Activated gamma-delta T cell (primary cell): ENCODE measurements around the gene FBXW11.
"Not testable (repeated sequence)": the region's sequence is repeated elsewhere in the genome, so short reads cannot be mapped to it uniquely, and the experiment has no call there.

Experiments used
- DNase-seq: peaks from one replicate; lab custom pipeline; 2025; lab: John Stamatoyannopoulos, UW
- total RNA-seq, 2 donors: gene quantifications; one replicate each; lab custom pipeline; 2026; lab: John Stamatoyannopoulos, UW

The FBXW11 gene
- total RNA-seq: 85.7 to 88.5 reads per million in 2 donors

DNA sequence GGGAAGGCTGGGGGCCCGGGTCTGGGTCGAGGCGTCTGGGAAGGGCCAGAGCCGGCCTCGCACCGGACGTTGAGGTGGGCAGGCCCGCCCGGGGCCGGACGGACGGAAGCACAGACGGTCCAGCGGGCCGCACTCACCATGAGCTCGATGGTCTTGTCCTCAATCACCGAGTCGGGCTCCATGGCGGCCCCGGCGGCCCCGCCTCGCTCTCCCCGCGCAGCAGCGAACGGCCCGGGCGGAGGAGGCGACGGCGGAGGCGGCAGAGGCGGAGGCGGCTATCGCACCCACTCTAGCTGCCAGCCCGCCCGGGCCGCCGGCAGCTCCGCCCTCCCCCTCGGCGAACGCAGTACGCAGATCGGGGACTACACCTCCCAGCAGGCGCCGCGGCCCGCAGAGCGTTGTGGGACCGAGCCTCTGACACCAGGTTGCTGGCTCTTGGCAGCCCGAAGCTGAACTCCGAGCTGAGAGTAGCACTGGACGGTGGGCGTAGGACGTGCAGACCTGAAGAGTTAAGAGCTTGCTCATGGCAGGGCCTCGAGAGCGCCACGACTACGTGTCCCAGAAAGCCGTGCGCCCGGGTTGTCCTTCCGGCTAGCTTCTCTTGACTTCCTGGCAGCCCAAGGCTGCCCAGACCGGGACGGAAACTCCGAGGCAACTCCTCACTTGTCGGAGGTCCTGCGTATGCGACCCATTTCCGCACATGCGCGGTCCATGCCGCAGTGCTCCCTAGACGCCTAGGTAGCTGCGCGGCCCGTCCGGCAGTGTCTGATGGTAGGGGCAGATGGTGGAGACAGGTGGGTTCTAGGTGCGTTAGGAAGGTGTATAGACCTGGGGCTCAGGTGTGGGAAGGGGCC is at the start of gene FBXW11:
Gene FBXW11, minus strand, starts transcription at position 318 of the 854 bp plus-strand sequence. Its CDS starts 136 bp downstream, at position 182.
- DNase-seq: peak; percentile 85

DNA sequence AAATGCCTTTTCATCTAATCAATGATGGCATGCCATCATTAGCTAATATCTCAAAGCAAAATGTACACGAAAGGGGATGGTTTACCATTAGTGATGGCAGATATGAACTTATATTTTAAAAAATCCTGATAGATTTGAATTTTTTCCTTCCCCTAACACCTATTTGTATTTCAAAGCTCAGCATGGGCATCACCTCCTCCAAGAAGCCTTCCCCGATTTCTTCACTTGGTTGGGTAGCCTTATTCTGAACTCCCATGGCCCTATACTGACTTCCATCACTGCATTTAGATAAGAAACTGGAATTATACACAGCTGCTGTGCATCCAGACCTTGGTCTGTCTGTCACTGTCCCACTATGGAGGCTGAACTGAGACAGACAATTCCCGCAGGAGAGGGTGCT is 49.6 kb upstream of the FBXW11 start:
- no peak for DNase-seq

DNA sequence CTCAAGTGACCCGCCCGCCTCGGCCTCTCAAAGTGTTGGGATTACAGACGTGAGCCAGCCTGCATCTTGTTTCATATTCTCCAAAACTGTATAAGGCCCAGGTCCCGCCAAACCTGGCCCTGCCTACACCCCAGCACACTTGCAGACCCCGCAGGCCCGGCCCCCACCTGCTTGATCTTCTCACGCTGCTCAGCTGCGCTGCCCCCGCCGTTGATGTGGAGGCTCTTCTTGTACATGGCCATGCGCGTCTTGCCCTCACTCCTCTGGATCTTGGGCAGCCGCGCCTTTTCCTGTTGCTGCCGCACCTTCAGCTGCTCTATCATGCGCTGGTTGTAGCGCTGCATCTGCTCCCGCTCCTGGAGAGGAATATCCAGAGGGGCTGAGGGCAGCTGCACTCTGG is 49.0 kb upstream of the FBXW11 start:
- no peak for DNase-seq

DNA sequence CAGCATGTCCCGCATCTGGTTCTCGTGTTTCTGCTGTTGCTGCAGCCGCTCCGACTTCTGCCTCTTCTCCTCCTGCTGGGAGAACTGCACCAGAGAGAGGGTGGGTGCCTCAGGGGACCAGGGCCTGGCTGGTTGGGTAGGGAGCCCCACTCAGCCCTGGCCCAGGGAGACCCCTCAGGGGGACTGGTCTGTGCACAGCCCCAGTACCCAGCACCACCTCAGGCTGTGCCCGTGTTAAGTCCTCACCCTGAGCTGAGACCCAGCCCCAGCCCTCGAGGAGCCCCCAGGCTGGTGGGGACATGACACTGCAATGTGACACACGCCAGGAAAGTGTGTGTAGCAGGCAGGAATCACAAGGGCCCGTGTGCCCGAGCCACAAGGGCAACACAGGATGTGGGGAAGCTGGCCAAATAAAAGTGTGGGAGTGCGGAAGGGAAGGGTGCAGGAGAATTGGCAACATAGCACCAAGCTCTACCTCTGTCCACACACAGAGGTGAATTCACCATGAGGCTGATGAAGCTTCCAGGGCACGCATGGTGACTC is 48.2 kb upstream of the FBXW11 start:
- no peak for DNase-seq

DNA sequence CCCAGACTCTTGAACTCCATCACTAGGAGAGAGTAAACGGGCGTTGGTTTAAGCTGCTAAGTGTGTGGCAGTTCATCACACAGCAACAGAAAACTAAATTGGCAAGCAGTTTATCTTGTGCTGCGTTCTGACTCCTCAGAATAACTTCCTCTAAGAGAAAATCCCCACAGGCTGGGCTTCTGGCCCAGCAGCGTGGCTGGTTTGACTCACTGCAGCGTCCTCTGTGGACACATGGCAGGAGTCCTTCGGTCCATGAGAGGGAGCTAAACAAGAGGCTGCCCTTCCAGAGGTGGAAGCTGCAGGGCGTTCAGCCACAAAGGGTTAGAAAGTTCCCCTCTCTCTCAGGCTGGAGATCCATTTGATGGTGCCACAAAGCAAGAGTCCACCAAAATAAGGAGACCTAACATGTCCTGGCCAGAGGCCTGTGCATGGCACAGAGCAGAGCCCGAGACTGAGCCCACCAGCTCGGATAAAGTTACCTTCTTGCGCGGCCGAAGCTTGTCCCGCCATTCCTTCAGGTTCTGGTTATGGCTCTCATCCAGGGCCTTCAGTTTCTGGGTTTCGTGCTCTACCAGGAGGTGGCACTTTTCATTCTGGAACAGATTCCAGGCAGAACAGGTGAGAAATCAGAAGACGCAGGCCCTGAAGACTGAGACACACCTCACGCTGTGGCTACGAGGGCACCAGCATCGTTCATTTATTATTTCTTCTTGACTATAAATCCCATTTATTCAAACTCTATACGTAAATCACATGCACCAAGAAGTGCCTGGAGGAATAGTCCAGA is 46.2 kb upstream of the FBXW11 start:
- no peak for DNase-seq

DNA sequence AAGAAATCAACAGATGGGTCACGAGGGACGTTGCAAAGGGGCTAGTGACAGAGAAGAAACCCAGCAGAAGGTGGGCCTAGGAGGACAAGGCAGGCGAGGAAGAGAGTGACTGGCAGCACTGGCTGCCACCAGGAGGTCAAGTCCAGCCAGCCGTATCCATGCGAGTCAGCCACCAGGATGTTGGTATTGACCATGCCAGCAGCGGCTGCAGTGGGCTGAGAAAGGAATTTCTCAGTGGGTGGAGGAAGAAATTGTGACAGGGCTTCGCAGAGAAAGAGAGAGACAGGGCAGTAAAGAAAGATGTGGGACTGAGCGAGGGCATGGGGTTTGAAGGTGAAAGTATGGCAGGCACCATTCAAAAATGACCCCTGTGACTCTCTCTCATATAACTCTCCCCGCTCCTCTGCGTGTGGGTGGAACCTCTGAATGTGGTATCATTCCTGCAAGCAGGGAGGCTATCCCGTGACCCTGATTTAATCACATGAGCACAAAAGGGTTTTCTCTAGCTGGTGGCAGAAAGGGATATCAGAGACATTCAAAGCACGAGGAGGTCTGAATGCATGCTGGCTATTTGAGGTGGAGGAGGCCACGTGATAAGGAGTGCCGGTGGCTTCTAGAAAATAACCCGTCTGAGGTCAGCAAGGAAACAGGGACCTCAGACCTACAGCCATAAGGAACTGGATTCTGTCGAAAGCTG is 45.4 kb upstream of the FBXW11 start:
- no peak for DNase-seq

DNA sequence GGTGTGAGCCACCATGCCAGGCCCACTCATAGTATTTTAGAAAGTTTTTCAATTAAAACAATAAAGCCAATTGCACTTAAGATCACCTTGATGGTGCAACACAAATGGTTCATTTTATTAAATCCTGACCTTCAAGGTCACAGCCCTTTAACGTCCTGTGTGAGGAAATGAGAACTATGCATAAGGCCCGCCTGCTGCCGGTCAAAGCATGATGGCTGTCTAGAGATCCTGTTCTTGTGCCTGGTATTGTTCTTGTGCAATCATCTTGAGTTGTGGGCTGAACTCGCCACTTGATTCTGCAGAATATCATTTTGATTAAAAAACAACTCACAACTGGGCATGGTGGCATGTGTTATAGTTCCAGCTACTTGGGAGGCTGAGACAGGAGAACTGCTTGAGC is 43.6 kb upstream of the FBXW11 start:
- DNase-seq: no peak

DNA sequence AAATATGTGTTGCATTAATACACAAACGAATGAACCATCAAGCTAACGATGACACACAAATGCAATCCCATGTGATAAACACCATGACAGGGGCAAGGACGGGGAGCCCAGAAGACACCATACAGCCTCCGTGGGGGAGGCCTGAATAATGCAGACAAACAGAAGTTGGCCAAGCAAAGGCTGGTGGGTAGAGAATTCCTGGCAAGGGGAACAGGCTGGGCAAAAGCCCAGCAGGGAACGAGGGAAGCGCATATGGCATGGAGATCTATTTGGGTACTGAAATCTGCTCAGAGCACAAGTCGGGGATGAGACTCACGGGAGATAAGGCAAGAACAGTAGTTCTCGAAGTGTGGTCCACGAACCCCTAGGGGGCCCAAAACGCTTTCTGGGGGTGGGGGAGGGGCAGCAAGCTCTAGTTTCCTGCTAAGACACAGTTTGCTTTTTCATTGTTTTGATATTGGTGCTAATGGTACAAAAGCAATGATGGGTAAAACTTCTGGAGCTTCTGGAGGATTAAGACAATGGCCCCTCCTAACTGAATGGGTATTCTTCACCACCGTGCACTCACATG is 42.9 kb upstream of the FBXW11 start:
- DNase-seq: no peak

DNA sequence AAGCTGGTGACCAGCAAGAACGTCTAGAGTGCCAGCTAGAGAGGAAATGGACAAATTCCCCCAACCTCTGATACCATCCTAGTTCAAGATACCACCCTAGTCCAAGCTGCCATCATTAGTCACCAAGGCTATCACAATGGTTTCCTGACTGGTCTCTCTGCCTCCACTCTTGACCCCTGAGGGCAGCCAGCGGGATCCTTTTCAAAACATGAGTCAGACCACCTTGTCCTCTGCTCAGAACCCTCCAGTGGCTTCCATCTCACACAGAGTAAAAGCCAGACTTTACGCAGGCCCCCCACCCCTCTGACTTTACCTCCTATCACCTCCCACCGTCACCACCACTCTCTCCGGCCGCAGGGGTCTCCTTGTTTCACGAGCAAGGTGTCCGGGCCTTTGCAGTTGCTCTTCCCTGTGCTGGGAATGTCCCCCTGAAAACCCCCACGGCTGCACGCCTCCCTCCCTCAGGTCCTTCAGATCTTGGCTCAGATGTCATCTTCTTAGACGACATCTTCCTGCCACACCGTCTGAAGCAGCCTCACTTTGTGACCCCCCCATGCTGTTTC is 42.2 kb upstream of the FBXW11 start:
- DNase-seq: no peak

DNA sequence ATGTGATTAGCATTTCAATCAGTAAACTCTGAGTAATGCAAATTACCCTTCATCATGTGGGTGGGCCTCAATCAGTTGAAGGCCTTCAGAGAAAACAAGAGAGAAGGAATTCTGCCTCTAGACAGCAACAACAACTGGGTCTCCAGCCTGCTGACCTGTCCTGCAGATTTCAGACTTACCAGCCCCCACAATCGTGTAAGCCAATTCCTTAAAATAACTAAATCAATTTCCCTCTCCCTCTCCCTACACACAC is 41.7 kb upstream of the FBXW11 start:
- no peak for DNase-seq

DNA sequence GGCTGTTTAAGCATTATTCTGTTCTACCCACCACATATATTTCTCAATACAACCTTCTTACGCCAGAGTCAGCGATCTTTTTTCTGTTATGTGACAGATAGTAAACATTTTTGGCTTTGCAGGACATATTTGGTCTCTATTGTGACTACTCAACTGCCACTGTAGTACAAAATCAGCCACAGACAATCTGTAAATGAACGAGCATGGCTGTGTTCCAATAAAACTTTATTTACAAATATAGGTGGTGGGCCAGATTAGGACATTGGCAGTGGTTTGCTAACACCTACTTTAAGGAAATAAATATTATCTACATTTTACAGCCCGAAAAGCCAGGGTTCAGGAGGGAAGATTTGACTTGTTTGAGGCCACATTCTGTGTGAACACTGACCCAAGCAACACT is 40.2 kb upstream of the FBXW11 start:
- no peak for DNase-seq

DNA sequence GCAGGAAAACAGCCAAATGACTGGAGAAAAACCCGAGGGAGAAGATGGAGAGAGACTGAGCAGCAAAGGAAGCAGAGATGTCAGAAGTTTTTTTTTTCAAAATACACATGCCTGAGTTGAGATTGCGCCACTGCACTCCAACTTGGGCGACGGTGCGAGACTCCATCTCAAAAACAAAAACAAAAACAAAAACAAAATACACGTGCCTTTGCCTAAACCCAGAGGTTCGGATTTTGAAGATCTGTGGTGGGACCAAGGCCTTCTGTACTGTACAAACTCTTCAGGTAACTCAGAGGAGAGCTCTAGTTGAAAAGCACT is 38.8 kb upstream of the FBXW11 start:
- DNase-seq: no peak

DNA sequence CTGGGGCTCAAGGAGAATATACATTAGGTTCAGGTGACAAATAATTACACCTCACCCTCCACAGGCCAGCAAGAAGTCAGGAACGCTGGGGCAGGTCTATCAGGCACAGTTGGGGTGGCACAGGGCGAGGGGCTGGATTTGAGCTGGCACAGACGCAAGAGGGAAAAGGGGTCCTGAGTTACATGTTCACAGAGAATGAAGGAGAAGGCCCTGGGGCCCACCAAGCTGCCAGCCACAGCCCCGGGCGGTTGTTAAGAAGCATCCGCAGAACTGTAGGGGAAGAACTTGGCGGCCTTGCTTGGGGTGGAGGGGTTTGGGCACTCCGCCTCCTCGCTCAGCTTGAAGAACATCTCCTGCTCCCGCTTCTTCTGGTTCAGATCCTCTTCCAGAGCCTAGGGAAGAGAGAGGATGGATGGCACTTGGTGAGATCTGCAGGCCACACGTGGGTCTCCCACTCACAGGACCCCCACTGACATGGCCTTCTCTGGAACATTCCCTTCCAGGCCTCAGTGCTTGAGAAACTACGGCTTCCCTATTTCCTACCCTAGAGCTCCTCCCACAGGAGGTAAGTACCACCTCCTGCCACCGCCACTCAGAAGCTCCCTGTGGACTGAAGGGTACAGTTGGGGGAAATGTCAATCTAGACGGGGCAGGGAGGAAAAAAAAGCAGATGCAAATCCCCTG is 38.3 kb upstream of the FBXW11 start:
- no peak for DNase-seq

DNA sequence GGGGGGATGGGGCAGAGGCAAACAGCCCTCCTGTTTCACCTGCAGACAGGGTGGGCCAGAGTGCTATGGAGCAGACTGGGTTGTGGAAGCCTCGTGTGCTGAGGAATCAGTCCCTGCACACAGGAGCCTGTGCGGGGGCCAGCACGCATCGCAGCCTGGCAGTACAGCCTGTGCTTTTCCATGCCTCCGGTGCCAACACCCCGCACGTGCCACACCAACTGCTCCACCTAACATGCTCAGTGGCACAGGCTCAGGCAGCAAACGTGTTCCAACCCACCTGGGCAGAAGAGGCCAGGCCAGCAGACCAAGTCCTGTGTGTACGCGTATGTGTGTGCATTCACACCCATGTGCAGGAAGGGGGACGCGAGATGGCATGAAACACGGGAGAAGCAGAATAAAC is 37.4 kb upstream of the FBXW11 start:
- no peak for DNase-seq

DNA sequence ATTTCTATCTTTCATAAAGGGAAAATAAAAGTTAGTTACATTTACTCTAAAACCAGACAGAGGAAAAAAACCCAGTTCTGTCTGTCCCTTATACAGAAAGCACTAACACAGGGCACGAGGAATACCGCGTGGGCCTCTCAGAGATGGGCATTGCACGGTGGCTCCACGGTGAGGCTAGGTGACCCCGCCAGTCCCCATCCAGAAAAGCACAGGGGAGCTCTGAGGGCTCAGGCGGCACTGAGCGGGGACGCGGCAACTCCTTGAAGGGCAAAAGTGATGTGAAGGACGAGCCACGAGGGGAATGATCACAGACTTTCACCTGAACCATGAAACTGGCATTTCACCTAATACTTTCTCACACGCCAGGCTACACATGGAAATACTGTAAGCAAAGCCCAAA is 35.7 kb upstream of the FBXW11 start:
- no peak for DNase-seq

DNA sequence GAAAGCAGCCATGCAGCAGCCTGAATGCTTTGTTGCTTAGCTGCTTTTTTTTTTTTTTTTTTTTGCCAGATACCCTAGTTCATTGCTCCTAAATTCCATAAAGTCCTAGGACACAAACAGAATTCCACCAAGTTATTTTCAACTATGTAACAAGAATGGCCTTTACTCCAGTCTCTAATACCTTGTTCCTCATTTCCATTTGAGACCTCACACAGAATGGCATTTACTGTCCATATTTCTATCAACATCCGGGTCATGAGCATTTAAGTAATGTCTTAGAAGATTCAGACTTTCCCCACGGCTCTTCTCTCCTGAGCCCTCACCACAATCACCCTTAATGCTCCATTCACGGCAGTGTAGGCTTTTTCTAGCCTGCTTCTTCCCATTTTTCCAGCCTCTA is 31.7 kb upstream of the FBXW11 start:
- DNase-seq: no peak

DNA sequence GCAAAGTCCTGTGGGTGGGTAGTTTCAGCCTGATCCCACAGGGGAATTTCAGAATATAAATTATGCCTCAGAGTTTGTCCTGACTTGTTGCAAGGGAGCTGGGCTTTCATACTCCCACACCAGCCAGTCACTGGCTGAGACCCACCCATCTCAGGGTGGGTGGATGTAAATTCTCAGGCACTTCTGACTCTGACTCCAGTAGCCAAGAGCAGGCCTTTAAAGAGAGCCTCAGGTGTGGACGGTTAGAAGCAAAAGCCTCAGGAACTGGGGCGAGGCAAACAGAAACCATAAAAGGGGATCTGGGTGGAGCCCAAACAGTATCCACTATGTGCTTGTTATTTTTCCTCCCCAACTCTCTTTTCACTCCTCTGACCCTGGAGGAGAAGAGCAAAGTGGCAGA is 28.6 kb upstream of the FBXW11 start:
- DNase-seq: no peak

DNA sequence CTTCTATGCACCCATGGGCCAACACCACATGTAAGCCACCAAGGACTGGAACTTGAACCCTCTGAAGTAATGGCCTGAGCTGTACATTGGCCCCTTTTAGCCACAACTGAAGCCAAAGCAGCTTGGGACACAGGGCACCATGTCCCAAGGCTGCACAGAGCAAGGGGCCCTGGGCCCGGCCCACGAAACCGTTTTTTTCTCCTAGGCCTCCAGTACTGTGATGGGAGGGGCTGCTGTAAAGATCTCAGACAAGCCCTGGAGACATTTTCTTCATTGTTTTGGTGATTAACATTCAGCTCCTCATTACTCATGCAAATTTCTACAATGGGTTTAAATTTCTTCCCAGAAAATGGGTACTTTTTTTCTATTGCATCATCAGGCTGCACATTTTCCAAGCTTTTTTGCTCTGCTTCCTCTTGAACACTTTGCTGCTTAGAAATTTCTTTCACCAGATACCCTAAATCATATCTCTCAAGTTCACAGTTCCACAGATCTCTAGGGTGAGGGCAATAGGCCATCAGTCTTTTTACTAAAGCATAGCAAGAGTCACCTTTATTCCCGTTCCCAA is 25.5 kb upstream of the FBXW11 start:
- no peak for DNase-seq

DNA sequence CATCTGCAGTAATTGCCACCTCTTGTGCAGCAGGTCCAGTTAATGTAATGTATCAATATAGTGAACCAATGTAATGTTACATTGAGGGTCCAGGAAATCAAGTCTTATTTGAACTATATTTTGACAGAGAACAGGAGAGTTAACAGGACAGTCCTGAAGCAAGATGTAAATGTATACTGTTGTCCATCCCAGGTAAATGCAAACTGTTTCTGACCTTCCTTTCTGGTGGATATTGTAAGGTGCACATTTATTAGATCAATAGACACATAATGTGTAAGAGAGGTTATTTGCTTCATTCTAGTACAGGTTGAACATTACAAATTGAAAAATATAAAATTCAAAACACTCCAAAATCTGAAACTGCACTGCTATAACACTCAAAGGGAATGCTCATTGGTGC is 23.4 kb upstream of the FBXW11 start:
- no peak for DNase-seq

DNA sequence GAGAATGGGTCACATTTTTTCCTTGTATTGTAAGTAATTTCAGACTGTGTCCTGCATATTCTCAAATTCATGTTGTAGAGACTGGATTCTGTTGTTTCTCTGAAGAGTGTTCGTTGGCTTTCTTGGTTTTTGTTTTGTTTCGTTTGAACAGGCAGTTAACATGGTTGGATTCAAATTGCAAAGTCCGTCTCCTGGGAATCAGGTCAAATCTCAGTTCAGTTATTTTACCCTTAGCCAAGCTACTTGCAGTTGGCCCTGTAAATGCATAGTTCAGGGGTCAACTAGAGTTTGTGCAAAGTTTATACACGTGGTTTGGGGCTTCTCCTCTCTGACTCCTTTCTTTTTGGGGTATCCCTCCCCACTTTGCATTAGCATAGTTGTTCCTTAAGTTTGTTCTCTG is 21.7 kb upstream of the FBXW11 start:
- DNase-seq: no peak

DNA sequence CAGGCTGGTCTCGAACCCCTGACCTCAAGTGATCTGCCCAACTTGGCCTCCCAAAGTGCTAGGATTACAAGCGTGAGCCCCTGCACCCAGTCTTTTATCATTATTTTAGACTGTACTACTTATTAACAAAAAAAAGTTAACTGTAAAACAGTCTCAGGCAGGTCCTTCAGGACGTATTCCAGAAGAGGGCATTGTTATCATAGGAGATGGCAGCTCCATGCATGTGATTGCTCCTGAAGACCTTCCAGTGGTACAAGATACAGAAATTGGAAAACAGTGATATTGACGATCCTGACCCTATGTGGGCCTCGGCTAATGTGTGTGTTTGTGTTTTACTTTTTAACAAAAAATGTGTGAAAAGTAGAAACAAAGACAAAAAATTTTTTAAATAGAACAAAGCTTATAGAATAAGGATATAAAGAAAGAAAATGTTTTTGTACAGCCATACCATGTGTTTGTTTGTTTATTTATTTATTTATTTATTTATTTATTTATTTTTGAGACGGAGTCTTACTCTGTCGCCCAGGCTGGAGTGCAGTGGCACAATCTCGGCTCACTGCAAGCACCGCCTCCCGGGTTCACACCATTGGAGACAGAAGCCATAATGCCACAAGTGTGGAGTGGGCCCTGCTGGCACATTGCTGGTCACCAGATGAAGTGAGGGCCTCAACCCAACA is 13.8 kb upstream of the FBXW11 start:
- DNase-seq: not testable (repeated sequence)
